Neutrophil (primary cell): ENCODE measurements around the gene ZIM2.

Experiments used
- H3K27ac ChIP-seq: fragments of 200-600 bp; sonication (generic); 2 replicates; pipeline ENCODE4 v1.5.1; 2016; ENCODE audit warnings: mild to moderate bottlenecking, moderate library complexity
- H3K27me3 ChIP-seq: fragments of 200-600 bp; sonication (generic); 2 replicates; pipeline ENCODE4 v1.6.0; 2016; ENCODE audit warnings: mild to moderate bottlenecking
- H3K36me3 ChIP-seq: fragments of 200-600 bp; sonication (generic); 2 replicates; pipeline ENCODE4 v1.5.1; 2017
- H3K4me1 ChIP-seq, 2 experiments: fragments of 200-600 bp in 1 of 2; sonication (generic) in 1 of 2; 1 replicate in 1 of 2; 2 replicates in 1 of 2; pipeline versions ENCODE4 v1.5.1 to v1.6.1; 2013 to 2016; ENCODE audit warnings: low read depth in 1 of 2, low read length in 1 of 2, mild to moderate bottlenecking in 1 of 2, moderate library complexity in 1 of 2; ENCODE audit not compliant: control insufficient read depth in 1 of 2, insufficient read depth in 1 of 2
- H3K4me3 ChIP-seq, 2 experiments: fragments of 200-600 bp in 1 of 2; sonication (generic) in 1 of 2; 1 replicate in 1 of 2; 2 replicates in 1 of 2; pipeline ENCODE4 v1.5.1; 2013 to 2016; ENCODE audit warnings: low read depth in 1 of 2, low read length in 1 of 2, mild to moderate bottlenecking in 1 of 2, moderate library complexity in 1 of 2
- H3K9me3 ChIP-seq: fragments of 200-600 bp; sonication (generic); 2 replicates; pipeline ENCODE4 v1.5.1; 2016
- CTCF ChIP-seq: fragments of 200-600 bp; sonication (generic); IDR thresholded peaks from 2 replicates; pipeline ENCODE4 v1.5.1; 2016; ENCODE audit warnings: antibody characterized with exemption

Gene ZIM2

GRCh38 chr19:56806639-56807038, 33.9 kb downstream of the ZIM2 start:
- no peaks in the 10 kb centered on the region for H3K36me3 ChIP-seq
- no peak for TF ChIP-seq CTCF
- H3K27me3 ChIP-seq: no peaks in the 10 kb centered on the region
- no peak overlapping the region for H3K27ac ChIP-seq
- H3K9me3 ChIP-seq: peaks cover 12% of the 10 kb centered on the region
- no peak overlapping the region for H3K4me3 ChIP-seq
- no peaks in the 10 kb centered on the region for H3K4me1 ChIP-seq

GRCh38 chr19:56778351-56778750, 62.2 kb downstream of the ZIM2 start:
- Histone ChIP-seq H3K36me3 (no peaks in the 10 kb centered on the region), H3K4me1 (no peaks in the 10 kb centered on the region), H3K27ac (no peak overlapping the region), H3K9me3 (no peaks in the 10 kb centered on the region), H3K27me3 (no peaks in the 10 kb centered on the region), H3K4me3 (no peak overlapping the region)
- no peak for TF ChIP-seq CTCF

- Histone ChIP-seq H3K36me3 (no peaks in the 10 kb centered on the region), H3K27ac (no peak overlapping the region), H3K27me3 (no peaks in the 10 kb centered on the region), H3K4me1 (peaks cover 6 to 7% of the 10 kb centered on the region in 2 experiments), H3K9me3 (peaks cover 11% of the 10 kb centered on the region), H3K4me3 (no peak overlapping the region)
- no peak for TF ChIP-seq CTCF
Measured at GRCh38 chr19:56769650-56770049, 70.9 kb downstream of the ZIM2 start.

- peaks cover 18% of the 10 kb centered on the region for H3K9me3 ChIP-seq
- no peaks in the 10 kb centered on the region for H3K27me3 ChIP-seq
- no peak for TF ChIP-seq CTCF
Measured at GRCh38 chr19:56765137-56765536, 75.4 kb downstream of the ZIM2 start.

GRCh38 chr19:56764196-56764695, 76.3 kb downstream of the ZIM2 start:
- no peak overlapping the region for H3K27ac ChIP-seq
- H3K4me3 ChIP-seq: no peak overlapping the region
- H3K36me3 ChIP-seq: no peaks in the 10 kb centered on the region
- no peak for TF ChIP-seq CTCF
- H3K4me1 ChIP-seq: peaks cover 6 to 7% of the 10 kb centered on the region in 2 experiments
- H3K27me3 ChIP-seq: no peaks in the 10 kb centered on the region
- H3K9me3 ChIP-seq: peaks cover 18% of the 10 kb centered on the region

More at GRCh38 chr19:56765137-56765536, 75.4 kb downstream of the ZIM2 start:
- peaks cover 6 to 7% of the 10 kb centered on the region in 2 experiments for H3K4me1 ChIP-seq
- H3K4me3 ChIP-seq: peak overlapping the region in 1 of 2 experiments; percentile 42
- no peaks in the 10 kb centered on the region for H3K36me3 ChIP-seq
- no peak overlapping the region for H3K27ac ChIP-seq

GRCh38 chr19:56760842-56761241, 79.7 kb downstream of the ZIM2 start:
- H3K36me3 ChIP-seq: no peaks in the 10 kb centered on the region
- TF ChIP-seq CTCF: no peak
- no peaks in the 10 kb centered on the region for H3K27me3 ChIP-seq
- no peak overlapping the region for H3K4me3 ChIP-seq
- H3K4me1 ChIP-seq: peaks cover 6 to 7% of the 10 kb centered on the region in 2 experiments
- peaks cover 18% of the 10 kb centered on the region for H3K9me3 ChIP-seq
- H3K27ac ChIP-seq: no peak overlapping the region
